Measurements from ENCODE around the gene ISCA2.
"Not testable (repeated sequence)": the region's sequence is repeated elsewhere in the genome, so short reads cannot be mapped to it uniquely, and the experiment has no call there.

The ISCA2 gene

GRCh38 chr14:74531467-74531866, 37.9 kb downstream of the ISCA2 start:
- no peak for DNase-seq

GRCh38 chr14:74532246-74532645, 38.7 kb downstream of the ISCA2 start:
- no peak for DNase-seq

- DNase-seq = no peak
Measured at GRCh38 chr14:74533576-74533975, 40.0 kb downstream of the ISCA2 start.

GRCh38 chr14:74535756-74536325, 42.3 kb downstream of the ISCA2 start:
- DNase-seq = no peak

- not testable (repeated sequence) for DNase-seq
Measured at GRCh38 chr14:74536336-74536735, 42.8 kb downstream of the ISCA2 start.

GRCh38 chr14:74538411-74539391, 45.1 kb downstream of the ISCA2 start:
- DNase-seq = no peak

GRCh38 chr14:74539503-74539902, 45.9 kb downstream of the ISCA2 start:
- DNase-seq = no peak

- DNase-seq = no peak
Measured at GRCh38 chr14:74541225-74541624, 47.7 kb downstream of the ISCA2 start.

GRCh38 chr14:74542056-74542685, 48.6 kb downstream of the ISCA2 start:
- no peak for DNase-seq

- DNase-seq = no peak
Measured at GRCh38 chr14:74543771-74544438, 50.3 kb downstream of the ISCA2 start.

GRCh38 chr14:74545386-74545785, 51.8 kb downstream of the ISCA2 start:
- DNase-seq = no peak

- DNase-seq = no peak
Measured at GRCh38 chr14:74546416-74546815, 52.9 kb downstream of the ISCA2 start.
